RWPE2 (cell line): Measurements from ENCODE around the gene AJUBA.
A peak's percentile ranks its signal among the peaks of the same experiment; 100 is the strongest.

ENCODE experiments used
- ATAC-seq: fragments of 200-7000 bp; cut with Tn5 transposase; 3 replicates; pipeline ENCODE4 v1.9.1; 2021; ENCODE audit warnings: low read depth
- DNase-seq: peaks from one replicate; pipeline ENCODE4 v3.0.0-alpha.2; 2020; ENCODE audit warnings: low spot score
- H3K27ac ChIP-seq: fragments of 450-650 bp; 2 replicates; pipeline ENCODE4 v1.5.1; 2017; ENCODE audit warnings: mild to moderate bottlenecking; ENCODE audit not compliant: poor library complexity, severe bottlenecking
- H3K27me3 ChIP-seq: fragments of 250-450 bp; sonication (Bioruptor Pico); 2 replicates; pipeline ENCODE4 v1.5.1; 2021; ENCODE audit warnings: mild to moderate bottlenecking, moderate library complexity; ENCODE audit not compliant: insufficient read depth, poor library complexity, severe bottlenecking
- H3K36me3 ChIP-seq: fragments of 250-450 bp; sonication (Bioruptor Pico); 2 replicates; pipeline ENCODE4 v1.5.1; 2020; ENCODE audit warnings: low read depth, mild to moderate bottlenecking, moderate library complexity
- H3K4me1 ChIP-seq: fragments of 250-450 bp; sonication (Bioruptor Pico); 2 replicates; pipeline ENCODE4 v1.5.1; 2021; ENCODE audit warnings: mild to moderate bottlenecking, moderate library complexity; ENCODE audit not compliant: insufficient read depth, poor library complexity, severe bottlenecking
- H3K4me3 ChIP-seq: fragments of 250-450 bp; sonication (Bioruptor Pico); 2 replicates; pipeline ENCODE4 v1.5.1; 2021; ENCODE audit warnings: mild to moderate bottlenecking, moderate library complexity; ENCODE audit not compliant: severe bottlenecking
- H3K9me3 ChIP-seq: fragments of 250-450 bp; sonication (Bioruptor Pico); 2 replicates; pipeline ENCODE4 v1.5.1; 2021; ENCODE audit warnings: mild to moderate bottlenecking, moderate library complexity; ENCODE audit not compliant: severe bottlenecking
- TF ChIP-seq, protein P1 (sequence below): fragments of 450-650 bp; IDR thresholded peaks from one replicate; pipeline ENCODE4 v1.5.1; 2017; ENCODE audit warnings: mild to moderate bottlenecking, moderate library complexity; ENCODE audit not compliant: poor library complexity, severe bottlenecking

The AJUBA gene

DNA sequence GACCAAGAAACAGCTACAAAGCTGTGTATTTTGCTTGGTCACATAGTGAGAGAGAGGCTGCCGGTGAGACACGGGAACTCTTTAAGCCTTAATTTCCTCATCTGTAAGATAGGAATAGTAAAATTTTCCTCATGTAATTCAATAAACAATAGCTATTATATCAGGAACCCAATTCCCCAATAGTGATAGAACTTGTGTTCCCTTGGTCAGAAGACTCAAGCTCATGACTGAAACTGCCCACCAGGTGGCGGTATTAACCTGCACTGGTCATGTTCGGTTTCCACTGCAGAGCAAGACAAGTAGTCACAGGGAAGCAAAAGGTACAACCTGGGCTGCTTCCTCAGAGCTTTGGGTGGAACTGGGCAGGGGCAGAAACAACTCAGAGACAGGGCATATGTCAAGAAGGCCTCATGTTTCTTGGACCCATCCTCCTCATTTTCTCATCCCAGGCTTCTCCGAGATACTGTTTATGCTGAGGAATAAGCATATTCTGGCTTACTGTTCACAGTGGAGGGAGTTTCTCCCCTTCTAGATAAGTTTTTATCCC lies 4.2 kb upstream of the AJUBA start:
- no peaks in the 10 kb centered on the region for H3K9me3 ChIP-seq
- H3K4me3 ChIP-seq: no peak overlapping the region
- peak; percentile 85 for DNase-seq
- TF ChIP-seq, protein P1, sequence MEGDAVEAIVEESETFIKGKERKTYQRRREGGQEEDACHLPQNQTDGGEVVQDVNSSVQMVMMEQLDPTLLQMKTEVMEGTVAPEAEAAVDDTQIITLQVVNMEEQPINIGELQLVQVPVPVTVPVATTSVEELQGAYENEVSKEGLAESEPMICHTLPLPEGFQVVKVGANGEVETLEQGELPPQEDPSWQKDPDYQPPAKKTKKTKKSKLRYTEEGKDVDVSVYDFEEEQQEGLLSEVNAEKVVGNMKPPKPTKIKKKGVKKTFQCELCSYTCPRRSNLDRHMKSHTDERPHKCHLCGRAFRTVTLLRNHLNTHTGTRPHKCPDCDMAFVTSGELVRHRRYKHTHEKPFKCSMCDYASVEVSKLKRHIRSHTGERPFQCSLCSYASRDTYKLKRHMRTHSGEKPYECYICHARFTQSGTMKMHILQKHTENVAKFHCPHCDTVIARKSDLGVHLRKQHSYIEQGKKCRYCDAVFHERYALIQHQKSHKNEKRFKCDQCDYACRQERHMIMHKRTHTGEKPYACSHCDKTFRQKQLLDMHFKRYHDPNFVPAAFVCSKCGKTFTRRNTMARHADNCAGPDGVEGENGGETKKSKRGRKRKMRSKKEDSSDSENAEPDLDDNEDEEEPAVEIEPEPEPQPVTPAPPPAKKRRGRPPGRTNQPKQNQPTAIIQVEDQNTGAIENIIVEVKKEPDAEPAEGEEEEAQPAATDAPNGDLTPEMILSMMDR: peak; percentile 99
- peaks cover 25% of the 10 kb centered on the region for H3K36me3 ChIP-seq
- H3K27me3 ChIP-seq: no peaks in the 10 kb centered on the region
- peak; percentile 51 for ATAC-seq
- peak overlapping the region; percentile 2 for H3K27ac ChIP-seq
- peaks cover 4% of the 10 kb centered on the region for H3K4me1 ChIP-seq

DNA sequence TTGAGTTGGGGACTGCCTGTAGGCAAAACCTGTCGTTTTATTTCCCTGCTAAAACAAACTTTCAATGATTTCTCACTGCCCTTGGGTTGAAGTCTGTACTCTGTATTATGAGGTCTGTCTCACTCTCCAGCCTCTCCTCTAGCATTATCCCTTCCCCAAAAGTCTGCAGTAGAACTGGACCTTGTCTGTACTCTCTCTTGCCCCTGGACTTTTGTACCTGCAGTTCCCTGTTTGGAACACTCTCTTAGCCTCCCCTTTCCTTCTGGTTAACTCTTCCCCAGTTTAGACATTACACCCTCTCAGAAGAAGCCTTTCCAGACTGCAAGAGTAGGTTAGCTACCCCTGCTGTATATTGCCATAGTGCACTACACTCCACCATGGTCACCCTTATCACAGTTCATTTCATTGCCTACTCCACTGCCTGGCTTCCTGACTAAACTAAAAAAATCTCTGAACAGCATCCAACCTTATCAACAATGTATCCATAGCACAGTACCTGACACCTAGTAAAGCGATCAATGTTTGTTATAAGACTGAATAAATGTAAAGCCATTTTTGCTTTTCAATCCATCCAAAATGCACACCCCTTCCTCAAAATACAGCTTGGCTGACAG lies 3.6 kb upstream of the AJUBA start:
- Histone ChIP-seq H3K4me1 (peaks cover 4% of the 10 kb centered on the region), H3K27ac (peak overlapping the region; percentile 2)
- no peak for ATAC-seq

DNA sequence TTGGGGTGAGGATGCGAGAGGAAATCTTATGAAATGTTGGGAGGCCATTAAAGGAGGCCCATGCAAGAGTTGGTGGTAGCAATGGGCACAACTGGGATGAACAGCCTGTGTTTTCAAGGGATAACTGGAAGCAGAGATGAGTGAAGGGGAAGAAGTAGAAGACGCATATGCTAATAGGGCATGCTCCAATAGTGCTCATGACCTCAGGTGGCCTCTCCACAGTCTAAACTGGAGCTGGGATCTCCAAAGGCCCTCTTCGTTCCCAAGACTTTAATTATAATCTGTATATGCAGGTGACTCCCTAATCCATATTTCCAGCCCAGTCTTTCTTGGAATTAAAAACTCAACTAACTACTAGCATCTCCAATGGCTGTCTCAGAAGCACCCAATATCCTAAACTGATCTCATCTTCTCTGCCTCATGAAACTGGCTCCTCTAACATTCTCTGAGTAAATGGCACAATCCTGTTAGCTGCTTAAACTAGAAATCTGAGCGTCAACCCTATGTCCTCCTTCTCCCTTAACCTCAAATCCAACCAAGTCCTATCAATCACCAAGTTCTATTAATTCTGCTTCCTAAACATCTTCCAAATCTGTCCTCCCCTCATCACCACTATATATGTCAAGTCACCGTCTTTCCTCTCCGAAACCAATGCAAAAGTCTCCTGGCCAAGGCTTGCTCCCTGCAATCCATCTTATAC lies 2.8 kb upstream of the AJUBA start:
- Histone ChIP-seq H3K36me3 (peaks cover 33% of the 10 kb centered on the region), H3K27me3 (no peaks in the 10 kb centered on the region), H3K4me3 (no peak overlapping the region), H3K4me1 (peaks cover 4% of the 10 kb centered on the region), H3K9me3 (no peaks in the 10 kb centered on the region), H3K27ac (no peak overlapping the region)
- TF ChIP-seq, protein P1: no peak
- no peak for ATAC-seq
- no peak for DNase-seq

More for the DNA sequence above, 3.6 kb upstream of the AJUBA start:
- TF ChIP-seq, protein P1: no peak
- Histone ChIP-seq H3K27me3 (no peaks in the 10 kb centered on the region), H3K36me3 (peaks cover 27% of the 10 kb centered on the region), H3K9me3 (no peaks in the 10 kb centered on the region), H3K4me3 (no peak overlapping the region)
- DNase-seq: no peak

DNA sequence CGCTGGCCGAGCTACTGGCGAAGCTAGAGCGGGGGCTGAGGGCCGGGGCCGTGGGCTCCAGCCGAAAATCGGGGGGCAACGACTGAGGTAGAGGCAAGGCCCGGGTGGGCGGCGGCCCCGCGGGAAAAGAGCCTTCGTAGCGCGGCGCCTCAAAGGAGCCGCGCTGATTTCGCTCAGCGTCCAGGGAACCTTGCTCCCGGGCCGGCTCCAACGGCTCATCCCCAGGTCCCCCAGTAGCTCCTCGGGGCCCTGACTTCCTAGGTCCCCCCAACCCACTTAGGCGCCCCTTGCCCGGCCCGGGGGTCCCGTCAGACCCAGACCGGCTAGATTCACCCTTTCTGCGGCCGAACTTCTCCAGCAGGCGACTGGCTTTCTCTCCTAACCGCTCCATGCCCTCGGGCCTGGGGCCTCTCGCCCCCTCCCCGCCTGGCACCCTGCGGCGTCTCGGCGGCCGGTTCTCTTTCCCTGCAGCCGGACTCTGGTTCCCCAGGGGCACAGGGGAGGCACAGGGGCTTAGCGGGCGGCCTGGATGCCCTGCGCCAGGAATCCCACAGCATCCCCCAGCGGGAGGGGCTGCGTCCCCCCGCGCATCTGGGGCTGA lies 375 bp downstream of the AJUBA start:
- Histone ChIP-seq H3K27me3 (no peaks in the 10 kb centered on the region), H3K36me3 (peaks cover 46% of the 10 kb centered on the region), H3K9me3 (no peaks in the 10 kb centered on the region), H3K4me1 (peaks cover 22% of the 10 kb centered on the region), H3K4me3 (peak overlapping the region; percentile 91), H3K27ac (peak overlapping the region; percentile 100)
- no peak for ATAC-seq
- peak; percentile 75 for DNase-seq
- TF ChIP-seq, protein P1: no peak
